Astrocyte (in vitro differentiated cells and primary cell): Measurements from ENCODE around the gene SND1. TPM values are rescaled to one million over a fixed set of nuclear protein-coding genes. Genes with fewer than 3 reads are reported as not detected.

Experiments
- DNase-seq: peaks from one replicate; pipeline ENCODE4 v3.0.0-alpha.2; 2010; ENCODE audit warnings: low read depth
- FAIRE-seq: peaks from 2 replicates; lab custom pipeline; 2011; peaks lifted over from hg19 to GRCh38; lab: Jason Lieb, UNC
- H2AFZ ChIP-seq: 2 replicates; pipeline ENCODE4 v1.6.0; 2012; ENCODE audit warnings: low read depth, low read length, inconsistent platforms
- H3K27ac ChIP-seq: 2 replicates; pipeline ENCODE4 v1.5.1; 2011; ENCODE audit warnings: low read depth, low read length, inconsistent platforms
- H3K27me3 ChIP-seq: 2 replicates; pipeline ENCODE4 v1.6.0; 2011; ENCODE audit warnings: low read length, inconsistent platforms; ENCODE audit not compliant: insufficient read depth
- H3K36me3 ChIP-seq: 2 replicates; pipeline ENCODE4 v1.5.1; 2011; ENCODE audit warnings: low read length, inconsistent platforms; ENCODE audit not compliant: insufficient read depth
- H3K4me1 ChIP-seq: 2 replicates; pipeline ENCODE4 v1.5.1; 2011; ENCODE audit warnings: low read length, inconsistent platforms; ENCODE audit not compliant: insufficient read depth
- H3K4me2 ChIP-seq: 2 replicates; pipeline ENCODE4 v1.6.0; 2012; ENCODE audit warnings: low read length, inconsistent platforms
- H3K4me3 ChIP-seq: 2 replicates; pipeline ENCODE4 v1.5.1; 2011; ENCODE audit warnings: low read depth, mild to moderate bottlenecking, low read length, inconsistent platforms; ENCODE audit not compliant: insufficient read depth
- H3K79me2 ChIP-seq: 2 replicates; pipeline ENCODE4 v1.6.0; 2012; ENCODE audit warnings: mild to moderate bottlenecking, low read length, inconsistent platforms; ENCODE audit not compliant: insufficient read depth
- H3K9ac ChIP-seq: 2 replicates; pipeline ENCODE4 v1.6.0; 2012; ENCODE audit warnings: mild to moderate bottlenecking, low read length, inconsistent platforms
- H3K9me3 ChIP-seq: 2 replicates; pipeline ENCODE4 v1.5.1; 2012; ENCODE audit warnings: low read depth, mild to moderate bottlenecking, low read length, inconsistent platforms; ENCODE audit not compliant: insufficient read depth
- H4K20me1 ChIP-seq: 2 replicates; pipeline ENCODE4 v1.6.0; 2012; ENCODE audit warnings: low read length, inconsistent platforms; ENCODE audit not compliant: insufficient read depth
- H3K27ac Mint-ChIP-seq: one replicate; pipeline ENCODE4 v1.8.0; 2021; ENCODE audit warnings: mild to moderate bottlenecking, mixed read lengths; ENCODE audit not compliant: unreplicated experiment
- H3K27me3 Mint-ChIP-seq: one replicate; pipeline ENCODE4 v1.8.0; 2021; ENCODE audit warnings: low read depth, mixed read lengths; ENCODE audit not compliant: unreplicated experiment
- H3K36me3 Mint-ChIP-seq: one replicate; pipeline ENCODE4 v1.8.0; 2021; ENCODE audit warnings: low read depth, mixed read lengths; ENCODE audit not compliant: unreplicated experiment
- H3K4me1 Mint-ChIP-seq: one replicate; pipeline ENCODE4 v1.8.0; 2021; ENCODE audit warnings: low read depth, mixed read lengths; ENCODE audit not compliant: unreplicated experiment
- H3K4me3 Mint-ChIP-seq: one replicate; pipeline ENCODE4 v1.8.0; 2021; ENCODE audit warnings: mild to moderate bottlenecking, moderate library complexity, mixed read lengths; ENCODE audit not compliant: unreplicated experiment
- H3K9me3 Mint-ChIP-seq: one replicate; pipeline ENCODE4 v1.8.0; 2021; ENCODE audit warnings: mild to moderate bottlenecking, mixed read lengths; ENCODE audit not compliant: unreplicated experiment
- CTCF ChIP-seq: IDR thresholded peaks from 2 replicates; pipeline ENCODE4 v1.5.1; 2011; ENCODE audit warnings: low read depth, mild to moderate bottlenecking, inconsistent platforms, low read length, moderate library complexity; ENCODE audit not compliant: insufficient read depth
- EZH2 ChIP-seq: IDR thresholded peaks from 2 replicates; pipeline ENCODE4 v1.6.1; 2012; ENCODE audit warnings: mild to moderate bottlenecking, low read length, inconsistent platforms; ENCODE audit not compliant: insufficient read depth
- total RNA-seq: library from RNA; stranded (reverse); gene quantifications from 2 replicates; pipeline ENCODE4 v1.2.1, GENCODE V29; 2021

SND1 gene
- total RNA-seq, 1 donor from 2014 or later = 267 TPM

GRCh38 chr7:127862525-127862924 lies 210.5 kb downstream of the SND1 start:
- peaks cover 2% of the 10 kb centered on the region for H3K36me3 ChIP-seq
- no peak overlapping the region for H3K4me2 ChIP-seq
- H2AFZ ChIP-seq = no peak overlapping the region
- H3K27ac ChIP-seq = no peak overlapping the region
- H3K79me2 ChIP-seq = peaks cover 26% of the 10 kb centered on the region
- H3K9ac ChIP-seq = no peak overlapping the region
- H3K9me3 ChIP-seq = no peaks in the 10 kb centered on the region
- H3K4me1 ChIP-seq = no peaks in the 10 kb centered on the region
- no peaks in the 10 kb centered on the region for H3K9me3 Mint-ChIP-seq
- DNase-seq = no peak
- no peak overlapping the region for H3K4me3 ChIP-seq
- H3K4me3 Mint-ChIP-seq = no peak overlapping the region
- H3K27me3 Mint-ChIP-seq = no peaks in the 10 kb centered on the region
- H3K36me3 Mint-ChIP-seq = peaks cover 8% of the 10 kb centered on the region
- no peak for FAIRE-seq
- peaks cover 98% of the 10 kb centered on the region for H4K20me1 ChIP-seq
- TF ChIP-seq CTCF (no peak), EZH2 (no peak)
- peaks cover 26% of the 10 kb centered on the region for H3K4me1 Mint-ChIP-seq
- no peak overlapping the region for H3K27ac Mint-ChIP-seq
- H3K27me3 ChIP-seq = no peaks in the 10 kb centered on the region

- Histone ChIP-seq H3K79me2 (peaks cover 26% of the 10 kb centered on the region), H3K27ac (no peak overlapping the region), H3K27me3 (no peaks in the 10 kb centered on the region), H3K4me3 (no peak overlapping the region), H3K4me2 (no peak overlapping the region), H3K9me3 (no peaks in the 10 kb centered on the region), H3K36me3 (peaks cover 2% of the 10 kb centered on the region), H3K9ac (no peak overlapping the region), H3K4me1 (no peaks in the 10 kb centered on the region), H4K20me1 (peaks cover 98% of the 10 kb centered on the region), H2AFZ (no peak overlapping the region)
- TF ChIP-seq CTCF (no peak), EZH2 (no peak)
- FAIRE-seq = no peak
- no peak for DNase-seq
- Mint-ChIP-seq H3K4me3 (no peak overlapping the region), H3K36me3 (peaks cover 8% of the 10 kb centered on the region), H3K27me3 (no peaks in the 10 kb centered on the region), H3K4me1 (peaks cover 31% of the 10 kb centered on the region), H3K9me3 (no peaks in the 10 kb centered on the region), H3K27ac (no peak overlapping the region)
These were observed 211.1 kb downstream of the SND1 start for GRCh38 chr7:127863082-127863481.

- Histone ChIP-seq H3K27ac (no peak overlapping the region), H3K36me3 (peaks cover 2% of the 10 kb centered on the region), H3K4me2 (no peak overlapping the region), H3K27me3 (no peaks in the 10 kb centered on the region), H4K20me1 (peaks cover 96% of the 10 kb centered on the region), H3K4me3 (no peak overlapping the region), H3K4me1 (no peaks in the 10 kb centered on the region), H2AFZ (no peak overlapping the region), H3K79me2 (peaks cover 19% of the 10 kb centered on the region), H3K9me3 (no peaks in the 10 kb centered on the region), H3K9ac (no peak overlapping the region)
- peak overlapping the region; percentile 22 for H3K4me3 Mint-ChIP-seq
- H3K4me1 Mint-ChIP-seq = peaks cover 22% of the 10 kb centered on the region
- H3K27me3 Mint-ChIP-seq = no peaks in the 10 kb centered on the region
- H3K9me3 Mint-ChIP-seq = no peaks in the 10 kb centered on the region
- TF ChIP-seq EZH2 (no peak), CTCF (no peak)
- peak; percentile 9 for FAIRE-seq
- H3K36me3 Mint-ChIP-seq = peaks cover 12% of the 10 kb centered on the region
- H3K27ac Mint-ChIP-seq = no peak overlapping the region
- DNase-seq = peak; percentile 62
These were observed 213.5 kb downstream of the SND1 start for GRCh38 chr7:127865466-127865865.
